Measurements from ENCODE around the gene FAM193A. TPM values are rescaled to one million over a fixed set of nuclear protein-coding genes. Genes with fewer than 3 reads are reported as not detected.
A peak's percentile ranks its signal among the peaks of the same experiment; 100 is the strongest.
"Not testable (repeated sequence)": the region's sequence is repeated elsewhere in the genome, so short reads cannot be mapped to it uniquely, and the experiment has no call there.

The FAM193A gene
- total RNA-seq, 1 donor from 2014 or later = 26.1 TPM

DNA sequence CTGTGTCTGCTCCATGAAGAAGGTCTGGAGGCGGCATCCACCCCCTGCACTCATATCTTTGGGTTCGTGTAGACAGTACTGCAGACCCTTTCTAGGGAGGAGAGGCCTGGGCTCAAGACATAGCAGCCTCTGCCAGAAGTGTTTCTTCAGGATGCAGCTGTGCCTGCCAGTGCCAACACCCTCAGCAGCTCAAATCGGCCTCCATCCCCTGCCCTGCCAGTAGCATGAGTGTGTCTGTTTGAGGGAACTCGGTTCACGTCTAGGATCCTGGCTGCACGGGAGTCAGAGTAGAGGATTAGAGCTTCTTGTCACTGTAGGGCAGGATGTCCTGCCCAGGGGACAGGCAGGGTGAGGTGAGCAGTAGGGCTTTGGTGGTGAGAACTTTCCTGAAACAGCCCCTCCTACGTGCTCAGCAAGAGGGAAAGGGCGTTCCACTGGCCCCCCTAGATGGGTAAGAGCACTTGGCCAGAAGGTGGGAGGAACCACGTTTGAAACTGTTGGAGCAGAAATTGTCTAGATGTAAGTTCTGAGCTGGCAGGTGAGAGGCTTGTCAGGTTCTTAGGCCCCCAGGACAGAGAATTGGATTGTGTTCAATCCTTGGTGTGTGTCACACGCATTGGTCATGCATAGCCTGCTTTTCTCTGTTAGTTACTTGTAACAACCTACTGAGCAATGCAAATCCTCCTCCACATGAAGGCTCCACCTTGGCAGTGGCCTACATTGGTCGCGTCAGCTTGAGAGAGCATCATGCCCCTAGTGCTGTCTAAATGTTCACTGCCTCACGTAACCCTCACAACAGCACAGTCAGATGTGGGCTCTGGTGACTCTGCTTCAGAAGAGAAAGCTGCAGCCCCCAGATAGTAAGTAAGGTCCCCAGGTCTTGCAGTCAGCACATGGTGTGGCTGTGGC, 25.8 kb upstream of the FAM193A start:
- TF ChIP-seq, protein P1, sequence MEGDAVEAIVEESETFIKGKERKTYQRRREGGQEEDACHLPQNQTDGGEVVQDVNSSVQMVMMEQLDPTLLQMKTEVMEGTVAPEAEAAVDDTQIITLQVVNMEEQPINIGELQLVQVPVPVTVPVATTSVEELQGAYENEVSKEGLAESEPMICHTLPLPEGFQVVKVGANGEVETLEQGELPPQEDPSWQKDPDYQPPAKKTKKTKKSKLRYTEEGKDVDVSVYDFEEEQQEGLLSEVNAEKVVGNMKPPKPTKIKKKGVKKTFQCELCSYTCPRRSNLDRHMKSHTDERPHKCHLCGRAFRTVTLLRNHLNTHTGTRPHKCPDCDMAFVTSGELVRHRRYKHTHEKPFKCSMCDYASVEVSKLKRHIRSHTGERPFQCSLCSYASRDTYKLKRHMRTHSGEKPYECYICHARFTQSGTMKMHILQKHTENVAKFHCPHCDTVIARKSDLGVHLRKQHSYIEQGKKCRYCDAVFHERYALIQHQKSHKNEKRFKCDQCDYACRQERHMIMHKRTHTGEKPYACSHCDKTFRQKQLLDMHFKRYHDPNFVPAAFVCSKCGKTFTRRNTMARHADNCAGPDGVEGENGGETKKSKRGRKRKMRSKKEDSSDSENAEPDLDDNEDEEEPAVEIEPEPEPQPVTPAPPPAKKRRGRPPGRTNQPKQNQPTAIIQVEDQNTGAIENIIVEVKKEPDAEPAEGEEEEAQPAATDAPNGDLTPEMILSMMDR (IDR thresholded peaks at IDR 0.05) = no peak
- DNase-seq (no peak), ATAC-seq (no peak)
- Histone ChIP-seq H3K4me3 (no peak overlapping the region), H3K27me3 (ENCODE audit: low read depth) (no peaks in the 10 kb centered on the region), H3K36me3 (peaks cover 91% of the 10 kb centered on the region), H3K27ac (no peak overlapping the region), H3K4me1 (no peaks in the 10 kb centered on the region), H3K9me3 (no peaks in the 10 kb centered on the region)
- intact Hi-C loops (cut with DNase I) = no loop called here

- H3K36me3 ChIP-seq = peaks cover 87% of the 10 kb centered on the region
- no peak for ATAC-seq
- no peak for DNase-seq
Measured at GRCh38 chr4:2511645-2512131, 24.8 kb upstream of the FAM193A start.

DNA sequence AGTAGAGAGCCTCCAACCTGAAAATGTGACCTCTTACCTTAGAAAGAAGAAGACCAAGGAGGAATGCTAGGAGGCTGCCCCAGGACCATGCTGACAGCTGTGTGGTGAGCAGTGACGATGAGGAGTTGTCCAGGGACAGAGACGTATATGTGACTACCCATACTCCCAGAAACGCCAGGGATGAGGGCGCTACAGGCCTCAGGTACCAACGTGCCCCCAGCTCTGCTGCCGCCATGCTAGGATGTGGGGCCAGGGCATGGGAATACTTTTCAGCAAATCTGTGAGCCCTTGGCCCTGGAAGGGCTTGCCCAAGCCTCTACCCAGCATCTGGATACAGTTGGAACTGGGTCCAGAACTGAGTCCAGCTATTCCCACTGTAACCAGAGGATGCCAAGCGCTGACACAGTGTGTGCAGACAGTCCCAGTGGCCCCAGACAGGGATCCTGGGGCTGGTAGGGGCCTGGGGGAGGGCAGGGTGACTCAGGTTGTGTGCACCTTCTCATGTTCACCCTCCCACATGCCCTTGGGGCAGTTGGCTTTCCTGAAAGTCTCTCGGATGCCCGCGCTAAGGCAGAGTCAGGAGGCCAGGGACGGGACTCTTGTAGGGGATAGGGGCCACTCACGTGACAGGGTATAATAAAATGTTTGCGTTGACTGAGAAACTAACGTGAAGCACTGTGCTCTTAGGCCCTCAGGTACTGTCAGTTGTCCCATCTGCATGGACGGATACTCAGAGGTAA, 23.9 kb upstream of the FAM193A start:
- intact Hi-C loops (cut with DNase I) = no loop called here
- TF ChIP-seq, protein P1 (IDR thresholded peaks at IDR 0.05) = no peak
- no peaks in the 10 kb centered on the region for H3K27me3 ChIP-seq (ENCODE audit: low read depth)
- H3K36me3 ChIP-seq = peaks cover 82% of the 10 kb centered on the region
- DNase-seq (no peak), ATAC-seq (peak in 1 of 2 donors; percentile 24)
- H3K9me3 ChIP-seq = no peaks in the 10 kb centered on the region
- no peak overlapping the region for H3K4me3 ChIP-seq
- H3K27ac ChIP-seq = no peak overlapping the region
- no peaks in the 10 kb centered on the region for H3K4me1 ChIP-seq

More at GRCh38 chr4:2511645-2512131, 24.8 kb upstream of the FAM193A start:
- Histone ChIP-seq H3K4me1 (no peaks in the 10 kb centered on the region), H3K9me3 (no peaks in the 10 kb centered on the region), H3K4me3 (no peak overlapping the region), H3K27ac (no peak overlapping the region), H3K27me3 (ENCODE audit: low read depth) (no peaks in the 10 kb centered on the region)
- TF ChIP-seq, protein P1 (IDR thresholded peaks at IDR 0.05) = no peak
- intact Hi-C loops (cut with DNase I) = no loop called here

GRCh38 chr4:2514193-2514592, 22.3 kb upstream of the FAM193A start:
- H3K27me3 ChIP-seq (ENCODE audit: low read depth); intact Hi-C loops (cut with DNase I); H3K27ac ChIP-seq; H3K9me3 ChIP-seq; ATAC-seq; DNase-seq; H3K4me3 ChIP-seq; H3K4me1 ChIP-seq: not testable (repeated sequence)
- peaks cover 67% of the 10 kb centered on the region for H3K36me3 ChIP-seq

- H3K4me1 ChIP-seq; intact Hi-C loops (cut with DNase I); ATAC-seq; H3K4me3 ChIP-seq; DNase-seq; H3K27me3 ChIP-seq (ENCODE audit: low read depth); H3K9me3 ChIP-seq; H3K27ac ChIP-seq: not testable (repeated sequence)
- peaks cover 59% of the 10 kb centered on the region for H3K36me3 ChIP-seq
Measured at GRCh38 chr4:2514944-2515343, 21.5 kb upstream of the FAM193A start.

- TF ChIP-seq, protein P1 (IDR thresholded peaks at IDR 0.05) = no peak
- peak in 1 of 2 donors; percentile 49 for ATAC-seq
- Histone ChIP-seq H3K27ac (no peak overlapping the region), H3K4me3 (no peak overlapping the region), H3K9me3 (no peaks in the 10 kb centered on the region), H3K36me3 (peaks cover 49% of the 10 kb centered on the region), H3K4me1 (no peaks in the 10 kb centered on the region), H3K27me3 (ENCODE audit: low read depth) (no peaks in the 10 kb centered on the region)
- intact Hi-C loops (cut with DNase I) = no loop called here
- DNase-seq = no peak
Measured at GRCh38 chr4:2515830-2516550, 20.5 kb upstream of the FAM193A start.
